C4-2B (cell line): Measurements from ENCODE around the gene MARK1.

Experiments
- H3K27ac ChIP-seq: fragments of 450-650 bp; 2 replicates; pipeline ENCODE4 v1.5.1; 2017
- ZFX ChIP-seq: fragments of 450-650 bp; IDR thresholded peaks from 2 replicates; pipeline ENCODE4 v1.6.1; 2017
- TF ChIP-seq, protein P1 (sequence below): fragments of 450-650 bp; conservative IDR thresholded peaks from 2 replicates; pipeline ENCODE4 v1.5.1; 2017; ENCODE audit warnings: mild to moderate bottlenecking

Gene MARK1

DNA sequence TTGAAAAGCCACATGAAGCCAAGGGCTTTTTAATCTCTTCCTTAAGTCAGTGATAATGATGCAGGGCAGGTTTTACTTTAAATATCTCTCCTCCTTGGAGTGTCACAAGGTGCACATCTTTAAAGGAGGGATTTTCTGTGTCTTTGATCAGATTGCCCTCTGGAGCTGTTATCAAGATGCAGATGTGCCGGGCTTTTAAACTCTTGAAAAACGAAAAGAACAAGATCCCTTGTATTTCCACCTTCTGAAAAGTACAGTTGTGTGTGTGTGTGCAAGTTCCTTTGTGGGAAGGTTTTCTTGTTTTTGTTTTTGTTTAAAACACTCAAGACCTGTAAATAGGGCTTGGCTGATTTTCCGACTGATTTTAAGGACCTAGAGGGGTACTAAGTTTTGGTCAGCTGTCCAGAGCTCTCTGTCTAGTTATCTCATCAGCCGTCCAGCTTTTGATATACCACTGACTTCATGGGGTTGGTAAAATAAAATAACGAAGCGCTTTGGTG, 1.6 kb downstream of the MARK1 start:
- no peak overlapping the region for H3K27ac ChIP-seq
- TF ChIP-seq ZFX, result no peak
- TF ChIP-seq, protein P1, sequence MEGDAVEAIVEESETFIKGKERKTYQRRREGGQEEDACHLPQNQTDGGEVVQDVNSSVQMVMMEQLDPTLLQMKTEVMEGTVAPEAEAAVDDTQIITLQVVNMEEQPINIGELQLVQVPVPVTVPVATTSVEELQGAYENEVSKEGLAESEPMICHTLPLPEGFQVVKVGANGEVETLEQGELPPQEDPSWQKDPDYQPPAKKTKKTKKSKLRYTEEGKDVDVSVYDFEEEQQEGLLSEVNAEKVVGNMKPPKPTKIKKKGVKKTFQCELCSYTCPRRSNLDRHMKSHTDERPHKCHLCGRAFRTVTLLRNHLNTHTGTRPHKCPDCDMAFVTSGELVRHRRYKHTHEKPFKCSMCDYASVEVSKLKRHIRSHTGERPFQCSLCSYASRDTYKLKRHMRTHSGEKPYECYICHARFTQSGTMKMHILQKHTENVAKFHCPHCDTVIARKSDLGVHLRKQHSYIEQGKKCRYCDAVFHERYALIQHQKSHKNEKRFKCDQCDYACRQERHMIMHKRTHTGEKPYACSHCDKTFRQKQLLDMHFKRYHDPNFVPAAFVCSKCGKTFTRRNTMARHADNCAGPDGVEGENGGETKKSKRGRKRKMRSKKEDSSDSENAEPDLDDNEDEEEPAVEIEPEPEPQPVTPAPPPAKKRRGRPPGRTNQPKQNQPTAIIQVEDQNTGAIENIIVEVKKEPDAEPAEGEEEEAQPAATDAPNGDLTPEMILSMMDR, result no peak

DNA sequence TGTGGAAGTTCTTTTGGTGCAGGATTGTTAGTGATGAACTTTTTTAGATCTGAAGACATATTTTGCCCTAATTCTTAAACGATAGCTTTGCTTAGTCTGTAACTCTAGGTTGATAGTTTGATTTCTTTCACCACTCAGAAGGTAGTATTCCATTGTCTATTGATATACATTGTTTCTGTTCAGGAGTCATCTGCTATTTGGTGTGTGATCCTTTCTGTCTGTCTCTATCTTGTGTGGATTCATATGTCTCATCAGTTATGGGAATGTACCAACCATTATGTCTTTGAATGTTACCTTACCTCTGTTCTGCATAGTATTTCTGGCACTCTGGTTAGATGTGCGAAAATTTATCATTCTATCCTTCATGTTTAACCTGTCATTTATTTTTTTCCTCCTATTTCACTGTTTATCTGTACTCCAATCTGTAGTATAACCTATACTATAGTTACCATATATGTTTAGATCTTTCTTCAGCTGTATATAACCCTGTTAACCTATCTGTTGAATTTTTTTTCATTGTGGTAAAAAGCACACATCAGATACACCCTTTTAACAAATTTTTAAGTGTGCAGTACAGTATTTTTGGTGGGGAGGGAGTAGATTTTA, 5.7 kb downstream of the MARK1 start:
- no peak overlapping the region for H3K27ac ChIP-seq
- TF ChIP-seq ZFX, result no peak
- TF ChIP-seq, protein P1, result no peak

DNA sequence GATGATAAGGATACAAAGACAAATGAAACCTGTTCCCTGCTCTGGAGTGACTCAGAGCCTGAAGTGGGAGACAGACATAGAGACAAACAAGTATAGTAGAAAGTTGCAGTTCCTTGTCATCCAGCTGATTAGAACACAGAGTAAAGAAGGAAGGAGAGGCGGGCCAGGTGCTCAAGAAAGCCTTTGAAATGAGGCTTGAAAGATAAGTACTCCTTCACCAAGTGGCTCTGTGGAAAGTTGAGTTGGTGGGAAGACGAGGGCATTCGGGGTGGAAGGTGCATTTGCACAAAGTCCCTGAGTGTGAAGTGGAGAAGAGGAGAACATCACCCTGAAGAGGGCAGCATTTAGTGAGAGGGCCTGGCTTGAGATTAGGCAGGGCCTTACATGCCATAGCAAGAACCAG, 17.0 kb downstream of the MARK1 start:
- TF ChIP-seq ZFX, result no peak
- TF ChIP-seq, protein P1, result peak; percentile 50
- H3K27ac ChIP-seq, result no peak overlapping the region

DNA sequence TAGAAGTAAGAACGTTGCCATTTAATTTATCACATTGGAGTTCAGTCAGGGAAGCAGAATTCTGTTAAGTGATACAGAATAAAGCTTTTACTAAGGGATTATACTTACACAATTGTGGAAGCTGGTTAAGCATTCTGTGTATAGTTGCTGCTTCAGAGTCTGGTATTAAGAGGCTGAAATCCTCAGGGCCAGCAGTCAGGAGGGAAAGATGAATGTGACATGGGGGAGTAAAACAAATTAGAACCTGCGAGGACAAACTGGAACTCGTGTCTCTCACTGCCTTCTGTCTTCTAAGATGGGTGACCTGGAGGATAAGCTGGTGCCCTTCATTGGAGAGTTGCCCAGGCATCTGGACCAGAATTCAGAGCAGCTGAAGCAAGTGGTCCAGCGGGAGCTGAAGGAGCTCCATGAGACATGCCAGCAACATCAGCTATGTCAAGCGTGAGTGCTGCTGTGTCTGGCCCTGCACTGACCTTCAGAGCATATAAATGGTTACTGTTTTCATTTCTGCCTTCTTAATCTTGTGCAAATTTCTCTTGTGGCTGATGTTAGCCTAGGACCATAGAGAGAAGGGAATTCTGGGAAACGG, 23.0 kb downstream of the MARK1 start:
- H3K27ac ChIP-seq, result no peak overlapping the region
- TF ChIP-seq, protein P1, result no peak
- TF ChIP-seq ZFX, result no peak

DNA sequence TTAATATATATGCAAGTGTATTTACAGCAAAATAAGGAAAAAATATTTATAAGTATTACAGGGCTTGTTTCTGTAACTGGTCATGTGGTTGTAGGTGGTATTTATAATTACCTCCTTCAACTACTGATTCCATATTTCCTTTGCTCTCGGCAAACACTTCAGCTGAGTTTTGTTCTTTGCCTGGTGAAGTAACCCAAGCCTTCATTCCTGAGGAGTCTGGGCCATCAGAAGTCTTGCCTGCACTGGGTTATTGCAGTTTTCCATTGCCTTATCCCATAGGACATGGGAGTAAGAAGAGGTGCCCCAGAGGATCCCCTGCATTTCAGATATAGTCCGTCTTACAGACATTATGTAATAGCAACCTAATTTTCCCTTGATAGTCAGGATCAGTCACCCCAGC, 23.8 kb downstream of the MARK1 start:
- TF ChIP-seq, protein P1, result no peak
- no peak for TF ChIP-seq ZFX
- H3K27ac ChIP-seq, result no peak overlapping the region

DNA sequence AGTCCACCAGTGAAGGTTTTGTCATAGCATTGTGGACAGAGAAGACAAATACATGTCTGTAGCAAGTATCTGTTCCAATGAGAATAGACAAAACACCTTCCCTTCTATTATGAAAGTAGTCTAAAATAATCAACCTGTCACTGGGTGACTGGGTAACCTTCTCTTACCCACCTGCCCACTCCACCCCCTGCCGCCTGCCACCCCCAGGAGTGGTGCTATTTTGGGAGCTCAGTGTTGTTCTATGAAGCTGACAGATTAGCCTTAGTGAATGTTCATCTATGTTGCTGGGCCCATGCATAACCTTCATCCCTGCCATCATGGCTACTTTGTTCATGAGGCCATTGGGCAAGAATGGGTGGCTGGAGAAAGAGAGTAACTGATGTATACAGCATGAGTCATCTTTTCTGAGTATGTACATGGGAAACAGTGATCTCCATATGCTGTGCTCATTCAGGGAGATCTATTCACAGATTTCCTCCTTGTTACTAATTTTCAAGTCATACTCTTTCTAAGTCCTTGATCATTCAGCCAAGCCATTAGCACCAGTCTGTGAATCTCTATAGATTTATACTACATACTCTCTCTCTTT, 24.8 kb downstream of the MARK1 start:
- no peak overlapping the region for H3K27ac ChIP-seq
- TF ChIP-seq, protein P1, result no peak
- no peak for TF ChIP-seq ZFX

DNA sequence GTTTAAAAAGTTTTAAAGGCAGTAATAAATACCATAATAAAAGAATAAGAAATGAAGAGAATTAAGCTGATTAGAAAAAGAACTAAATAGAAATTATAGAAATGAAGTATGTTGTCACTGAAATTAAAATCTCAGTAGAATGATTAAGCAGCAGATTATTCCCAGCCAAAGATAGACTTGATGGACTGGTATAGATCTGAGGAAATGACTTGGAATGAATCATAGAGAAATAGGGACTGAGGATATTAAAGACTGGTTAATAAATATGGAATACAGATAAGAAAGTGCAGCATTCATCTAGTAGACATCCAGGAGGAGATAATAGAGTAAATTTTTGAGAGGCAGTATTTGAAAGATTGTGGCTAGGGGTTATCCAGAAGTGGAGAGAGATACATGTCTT, 28.7 kb downstream of the MARK1 start:
- TF ChIP-seq, protein P1, result no peak
- TF ChIP-seq ZFX, result no peak
- no peak overlapping the region for H3K27ac ChIP-seq
